Spinal cord (tissue), 10 donors: Measurements from ENCODE around the gene CHM. TPM values are rescaled to one million over a fixed set of nuclear protein-coding genes. Genes with fewer than 3 reads are reported as not detected.
A peak's percentile ranks its signal among the peaks of the same experiment; 100 is the strongest.
"Not testable (repeated sequence)": the region's sequence is repeated elsewhere in the genome, so short reads cannot be mapped to it uniquely, and the experiment has no call there.

Source experiments
- DNase-seq, 6 donors: peaks; one replicate each; pipeline versions ENCODE4 v3.0.0 to v3.0.0-alpha.2; 2013 to 2015; ENCODE audit warnings: low spot score in 6 of 6, low read depth in 4 of 6
- H3K27ac ChIP-seq: one replicate; pipeline ENCODE4 v1.5.1; 2013; ENCODE audit warnings: low read depth, low read length, control low read depth
- H3K27me3 ChIP-seq: one replicate; pipeline ENCODE4 v1.6.1; 2013; ENCODE audit warnings: low read length; ENCODE audit not compliant: control insufficient read depth, insufficient read depth
- H3K36me3 ChIP-seq: one replicate; pipeline ENCODE4 v1.6.1; 2013; ENCODE audit warnings: low read length; ENCODE audit not compliant: control insufficient read depth, insufficient read depth
- H3K4me1 ChIP-seq: one replicate; pipeline ENCODE4 v1.6.1; 2013; ENCODE audit warnings: low read length; ENCODE audit not compliant: control insufficient read depth, insufficient read depth
- H3K4me3 ChIP-seq: one replicate; pipeline ENCODE4 v1.5.1; 2013; ENCODE audit warnings: low read depth, low read length, control low read depth
- H3K9me3 ChIP-seq: one replicate; pipeline ENCODE4 v1.6.1; 2013; ENCODE audit warnings: low read length; ENCODE audit not compliant: control insufficient read depth, insufficient read depth
- WGBS: methylation state at CpG from one replicate; pipeline ENCODE4 v1.1.5; 2013; ENCODE audit warnings: missing lambda C conversion rate; ENCODE audit not compliant: insufficient coverage; 5-methylcytosine and 5-hydroxymethylcytosine counted together
- polyA plus RNA-seq, 2 donors: library from polyadenylated mRNA; unstranded; fragments of 120-200 nt; gene quantifications; one replicate each; pipeline ENCODE4 v1.2.1, GENCODE V29; 2013; ENCODE audit not compliant: insufficient read length in 2 of 2
- total RNA-seq, 2 donors: library from RNA; depleted of rRNA in 1 of 2; stranded (reverse); fragments of 120-200 nt in 1 of 2; fragments of >200 nt in 1 of 2; gene quantifications; one replicate each; pipeline versions ENCODE4 v1.2.3 to v1.2.4, GENCODE V29; 2013 to 2014
- donor health status: healthy.

The CHM gene
- total and polyA plus RNA-seq, 4 donors, result 20.2 to 38.4 (median 22.9) TPM

DNA sequence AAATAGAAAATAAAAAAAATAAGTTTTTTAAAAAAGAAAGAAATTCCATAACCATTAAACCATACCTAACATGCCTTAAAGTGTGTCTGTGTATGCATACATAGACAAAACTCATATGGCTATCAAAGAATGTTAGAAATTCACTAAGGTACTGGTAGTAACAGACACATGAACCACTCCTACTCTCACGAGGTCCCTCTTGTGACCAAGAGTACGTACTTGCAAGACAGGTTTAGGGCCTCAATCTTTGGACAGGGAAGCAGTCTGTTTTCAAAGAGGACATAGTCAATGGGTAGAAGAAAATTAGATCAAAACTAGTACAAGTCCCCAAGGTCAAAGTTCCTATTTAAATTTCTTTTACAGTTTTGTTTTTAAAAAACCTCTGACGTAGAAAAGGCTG, 117.3 kb downstream of the CHM start:
- H3K36me3 ChIP-seq, result no peaks in the 10 kb centered on the region

DNA sequence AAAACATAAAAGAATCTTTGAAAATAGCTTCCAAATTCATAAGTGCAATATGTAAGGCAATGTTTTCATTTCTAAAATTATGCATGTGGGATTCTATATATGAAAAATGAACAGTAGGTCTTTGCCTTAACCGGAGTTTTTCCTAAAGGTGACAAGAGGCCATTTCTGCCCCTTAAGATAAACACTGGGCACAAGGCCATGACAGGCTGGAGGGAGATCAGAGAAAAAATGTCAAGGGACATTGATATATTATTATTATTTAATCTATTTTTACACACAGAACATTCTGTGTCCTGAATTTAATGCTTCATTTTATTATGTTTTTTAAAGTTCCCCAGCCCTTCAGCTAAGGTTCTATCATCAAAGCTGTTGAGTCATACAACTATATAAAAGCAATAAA, 118.8 kb downstream of the CHM start:
- H3K9me3 ChIP-seq, result no peaks in the 10 kb centered on the region
- WGBS, result 80% methylated on average over 1 of the region's 1 CpG
- no peak overlapping the region for H3K27ac ChIP-seq
- H3K36me3 ChIP-seq, result no peaks in the 10 kb centered on the region
- no peak overlapping the region for H3K4me3 ChIP-seq
- H3K27me3 ChIP-seq, result no peaks in the 10 kb centered on the region
- DNase-seq, result no peak
- H3K4me1 ChIP-seq, result no peaks in the 10 kb centered on the region

More for the DNA sequence above, 117.3 kb downstream of the CHM start:
- no CpG with 5 or more reads among the region's 3 CpGs for WGBS
- no peak overlapping the region for H3K27ac ChIP-seq
- no peaks in the 10 kb centered on the region for H3K27me3 ChIP-seq
- no peaks in the 10 kb centered on the region for H3K9me3 ChIP-seq
- DNase-seq, result no peak
- H3K4me3 ChIP-seq, result no peak overlapping the region
- no peaks in the 10 kb centered on the region for H3K4me1 ChIP-seq

DNA sequence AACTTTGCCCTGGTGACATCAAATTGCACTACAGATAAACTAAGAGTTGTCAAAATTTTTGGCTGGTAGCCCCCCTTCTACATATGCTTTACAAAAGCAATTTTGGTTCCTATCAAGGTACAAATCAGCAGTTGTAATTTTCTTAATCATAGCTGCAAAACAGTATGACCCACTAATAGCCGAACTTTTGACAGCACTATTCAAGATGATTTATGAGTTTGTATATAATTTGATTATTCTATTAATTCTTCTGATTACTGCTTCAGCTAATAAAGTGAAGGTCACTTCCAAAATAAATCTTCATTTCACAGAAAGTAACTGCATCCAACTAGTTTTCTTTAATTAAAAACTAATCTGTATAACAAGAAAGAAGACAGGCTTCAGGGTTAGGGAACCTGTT, 119.6 kb downstream of the CHM start:
- no peak overlapping the region for H3K27ac ChIP-seq
- H3K36me3 ChIP-seq, result no peaks in the 10 kb centered on the region
- no peak overlapping the region for H3K4me3 ChIP-seq
- H3K9me3 ChIP-seq, result no peaks in the 10 kb centered on the region
- DNase-seq, result no peak
- H3K4me1 ChIP-seq, result no peaks in the 10 kb centered on the region
- H3K27me3 ChIP-seq, result no peaks in the 10 kb centered on the region
- WGBS, result no CpG with 5 or more reads among the region's 1 CpG

DNA sequence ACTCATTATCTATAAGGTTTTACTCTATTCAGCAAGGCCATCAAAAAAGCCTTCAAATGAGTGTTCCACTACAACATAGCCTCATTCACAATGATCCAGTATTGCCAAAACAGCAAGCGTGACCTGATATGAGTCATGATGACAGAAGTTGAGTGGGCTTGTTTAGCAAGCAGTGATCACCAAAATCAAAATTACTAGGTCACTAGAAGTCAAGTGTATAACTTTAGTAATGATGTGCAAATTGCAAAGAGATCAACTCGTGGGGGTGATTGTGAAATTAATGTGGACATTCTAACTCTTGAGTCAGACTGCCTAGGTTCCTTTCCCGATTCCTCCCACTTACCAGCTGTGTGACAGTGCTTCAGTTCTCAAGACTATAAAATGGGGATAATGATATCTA, 124.5 kb downstream of the CHM start:
- WGBS, result no CpG with 5 or more reads among the region's 3 CpGs
- no peak overlapping the region for H3K27ac ChIP-seq
- no peaks in the 10 kb centered on the region for H3K4me1 ChIP-seq
- DNase-seq, result no peak
- H3K36me3 ChIP-seq, result no peaks in the 10 kb centered on the region
- H3K27me3 ChIP-seq, result no peaks in the 10 kb centered on the region
- no peak overlapping the region for H3K4me3 ChIP-seq
- H3K9me3 ChIP-seq, result no peaks in the 10 kb centered on the region

DNA sequence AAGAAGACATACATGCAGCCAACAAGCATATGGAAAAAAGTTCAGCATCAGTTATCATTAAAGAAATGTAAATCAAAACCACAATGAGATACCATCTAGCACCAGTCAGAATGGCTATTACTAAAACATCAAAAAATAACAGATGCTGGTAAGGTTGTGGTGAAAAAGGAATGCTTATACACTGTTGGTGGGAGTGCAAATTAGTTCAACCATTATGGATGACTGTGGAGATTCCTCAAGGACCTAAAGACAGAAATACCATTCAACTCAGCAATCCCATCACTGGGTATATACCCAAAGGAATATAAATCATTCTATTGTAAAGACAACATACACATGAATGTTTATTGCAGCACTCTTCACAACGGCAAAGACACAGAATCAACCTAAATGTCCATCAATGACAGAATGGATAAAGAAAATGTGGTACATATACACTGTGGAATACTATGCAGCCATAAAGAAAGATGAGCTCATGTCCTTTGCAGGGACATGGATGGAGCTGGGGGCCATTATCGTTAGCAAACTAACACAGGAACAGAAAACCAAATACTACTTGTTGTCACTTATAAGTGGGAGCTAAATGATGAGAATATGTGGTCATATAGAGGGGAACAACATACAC, 130.6 kb downstream of the CHM start:
- H3K27ac ChIP-seq, DNase-seq, H3K4me3 ChIP-seq, H3K9me3 ChIP-seq, H3K27me3 ChIP-seq, H3K36me3 ChIP-seq, H3K4me1 ChIP-seq: not testable (repeated sequence)
- WGBS, result no CpG with 5 or more reads among the region's 2 CpGs

DNA sequence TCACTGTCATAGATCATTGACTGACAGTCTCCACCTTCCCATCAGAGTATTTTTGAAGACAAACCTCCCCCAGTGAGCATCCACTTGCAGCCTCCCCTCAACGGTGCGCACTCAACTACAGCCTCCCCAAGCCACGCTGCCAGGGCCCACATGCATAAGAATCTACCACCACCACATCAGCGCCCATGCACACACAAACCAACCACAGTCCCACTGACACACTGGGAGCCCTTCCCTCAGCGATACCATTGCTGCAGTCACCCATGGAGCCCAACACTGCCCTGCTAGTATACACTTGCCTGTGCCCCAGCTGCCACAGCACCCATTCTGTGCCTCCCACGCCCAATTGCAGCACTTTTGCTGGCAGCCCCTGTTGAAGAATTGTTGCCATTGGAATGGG, 132.9 kb downstream of the CHM start:
- DNase-seq, result no peak
- H3K36me3 ChIP-seq, result no peaks in the 10 kb centered on the region
- no peaks in the 10 kb centered on the region for H3K27me3 ChIP-seq
- no peak overlapping the region for H3K27ac ChIP-seq
- no peaks in the 10 kb centered on the region for H3K4me1 ChIP-seq
- H3K9me3 ChIP-seq, result no peaks in the 10 kb centered on the region
- 84% methylated on average over 6 of the region's 6 CpGs for WGBS
- no peak overlapping the region for H3K4me3 ChIP-seq

DNA sequence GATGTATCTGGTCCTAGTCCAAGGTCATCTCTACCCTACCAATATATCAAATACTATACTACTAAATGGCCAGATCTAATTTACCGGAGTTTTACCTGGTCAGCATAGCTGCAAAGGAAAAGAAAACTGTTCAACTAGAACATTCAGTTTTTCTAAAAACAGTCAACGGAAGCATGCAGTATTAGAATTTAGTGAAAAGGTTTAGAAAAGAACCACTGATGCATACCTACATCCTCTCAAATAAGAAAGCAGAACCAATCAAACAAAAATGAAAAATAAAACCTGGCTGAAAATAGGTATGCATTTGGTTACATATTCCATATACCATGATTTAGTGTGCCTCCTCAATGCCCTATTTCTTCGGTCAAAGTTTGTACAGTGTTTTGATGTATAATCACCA, 140.0 kb downstream of the CHM start:
- Histone ChIP-seq H3K27me3 (no peaks in the 10 kb centered on the region), H3K9me3 (no peaks in the 10 kb centered on the region), H3K27ac (no peak overlapping the region), H3K36me3 (no peaks in the 10 kb centered on the region), H3K4me3 (no peak overlapping the region), H3K4me1 (no peaks in the 10 kb centered on the region)
- no CpG with 5 or more reads among the region's 3 CpGs for WGBS
- DNase-seq, result no peak

DNA sequence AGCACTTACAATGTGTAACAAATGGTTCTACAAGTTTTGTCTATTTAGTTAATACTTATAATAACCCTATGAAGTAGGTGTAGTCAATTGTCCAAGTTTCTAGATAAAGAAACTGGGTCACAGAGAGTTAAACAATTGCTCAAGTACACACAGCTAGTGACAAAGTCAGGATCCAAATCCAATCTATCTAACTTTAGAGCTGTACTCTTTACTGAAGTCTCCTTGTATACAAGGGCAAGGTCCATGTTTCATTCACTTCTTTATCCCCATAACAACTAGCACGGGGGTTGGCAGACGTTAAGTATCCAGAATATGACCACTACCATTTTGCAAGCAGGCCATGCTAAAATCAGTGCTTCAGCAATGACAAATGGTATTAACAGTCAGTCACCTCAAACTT, 141.0 kb downstream of the CHM start:
- no peaks in the 10 kb centered on the region for H3K36me3 ChIP-seq
- no peaks in the 10 kb centered on the region for H3K9me3 ChIP-seq
- H3K27me3 ChIP-seq, result no peaks in the 10 kb centered on the region
- no peak for DNase-seq
- H3K27ac ChIP-seq, result no peak overlapping the region
- no peaks in the 10 kb centered on the region for H3K4me1 ChIP-seq
- no peak overlapping the region for H3K4me3 ChIP-seq
- WGBS, result 57% methylated on average over 2 of the region's 2 CpGs

DNA sequence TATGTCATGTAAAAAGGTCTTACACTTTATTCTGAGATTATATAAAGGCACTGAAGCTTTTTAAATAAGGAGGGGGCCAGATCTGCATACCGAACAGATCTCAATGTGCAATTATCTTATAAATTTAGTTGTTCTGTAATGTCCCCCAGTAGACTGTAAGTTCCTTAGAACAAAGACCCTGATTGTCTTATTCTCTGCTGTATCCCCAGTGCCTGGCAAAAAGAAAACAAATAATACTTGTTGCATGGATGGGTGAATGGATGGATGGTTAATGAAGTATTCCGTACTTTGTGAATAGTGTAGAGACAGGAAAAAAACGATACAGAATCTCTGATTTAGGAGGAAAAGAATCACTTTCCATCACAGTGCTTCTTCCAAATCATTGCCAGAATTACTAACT, 141.5 kb downstream of the CHM start:
- Histone ChIP-seq H3K27me3 (no peaks in the 10 kb centered on the region), H3K27ac (no peak overlapping the region), H3K4me1 (no peaks in the 10 kb centered on the region), H3K4me3 (no peak overlapping the region), H3K36me3 (no peaks in the 10 kb centered on the region), H3K9me3 (no peaks in the 10 kb centered on the region)
- WGBS, result no CpG with 5 or more reads among the region's 3 CpGs
- DNase-seq, result peak in 1 of 6 donors; percentile 3

DNA sequence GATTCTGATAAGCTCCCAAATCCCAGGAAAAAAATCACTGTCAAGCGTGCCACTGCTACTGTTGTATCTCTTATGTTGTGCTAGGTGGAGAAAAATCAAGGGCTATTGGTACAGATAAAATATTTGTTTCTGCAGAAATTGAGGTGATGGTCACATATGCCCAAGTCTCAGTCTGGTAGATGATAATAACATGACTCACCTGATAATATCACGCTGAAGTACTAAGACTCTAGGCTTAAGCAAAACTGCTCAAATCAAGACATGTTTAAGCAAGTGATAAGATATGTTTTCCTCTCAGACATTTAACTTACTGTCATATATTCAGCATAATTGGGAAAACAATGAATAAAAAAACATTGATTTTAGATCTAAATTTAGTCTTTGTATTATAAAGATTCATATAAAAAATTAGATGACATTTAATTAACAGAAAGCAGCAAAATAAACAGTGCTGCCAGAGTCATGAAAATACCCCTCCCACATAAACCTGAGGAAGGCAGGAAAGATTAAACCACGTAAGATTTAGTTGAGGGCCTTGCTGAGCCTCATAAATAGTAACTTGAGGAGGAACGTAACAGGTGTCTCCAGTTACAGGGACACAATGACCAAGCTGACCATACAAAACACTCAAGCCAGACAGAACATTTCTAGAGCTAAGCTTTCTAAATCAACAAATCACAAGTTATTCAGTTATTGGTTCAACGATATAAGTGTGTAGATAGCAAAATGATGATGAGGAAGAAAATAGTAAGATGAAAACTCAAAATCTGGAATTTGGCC, 143.5 kb downstream of the CHM start:
- 100% methylated on average over 1 of the region's 5 CpGs for WGBS
- H3K9me3 ChIP-seq, result no peaks in the 10 kb centered on the region
- H3K4me3 ChIP-seq, result no peak overlapping the region
- H3K36me3 ChIP-seq, result no peaks in the 10 kb centered on the region
- H3K4me1 ChIP-seq, result no peaks in the 10 kb centered on the region
- H3K27ac ChIP-seq, result no peak overlapping the region
- no peak for DNase-seq
- H3K27me3 ChIP-seq, result no peaks in the 10 kb centered on the region
